GM13977 (cell line): Measurements from ENCODE around the gene ZNF627.
"Not testable (repeated sequence)": the region's sequence is repeated elsewhere in the genome, so short reads cannot be mapped to it uniquely, and the experiment has no call there.

Source experiments
- DNase-seq: peaks from one replicate; pipeline ENCODE4 v3.0.0; 2012; ENCODE audit warnings: low spot score
- in situ Hi-C: fragments of 300-500 bp; cut with MboI; formaldehyde crosslinking; loops from one replicate; pipeline ENCODE4 v1.12.0; 2022; ENCODE audit warnings: low sequenced_read_pairs, low pct_unique_long_range_greater_than_20kb, mixed read lengths, inconsistent platforms; ENCODE audit not compliant: unreplicated experiment
- TF ChIP-seq, protein P1 (sequence below): IDR thresholded peaks from 2 replicates; pipeline ENCODE4 v1.5.1; 2012; ENCODE audit warnings: mild to moderate bottlenecking, control low read depth; ENCODE audit not compliant: insufficient read depth; ENCODE audit errors: extremely low read depth, missing control alignments

Gene ZNF627

DNA sequence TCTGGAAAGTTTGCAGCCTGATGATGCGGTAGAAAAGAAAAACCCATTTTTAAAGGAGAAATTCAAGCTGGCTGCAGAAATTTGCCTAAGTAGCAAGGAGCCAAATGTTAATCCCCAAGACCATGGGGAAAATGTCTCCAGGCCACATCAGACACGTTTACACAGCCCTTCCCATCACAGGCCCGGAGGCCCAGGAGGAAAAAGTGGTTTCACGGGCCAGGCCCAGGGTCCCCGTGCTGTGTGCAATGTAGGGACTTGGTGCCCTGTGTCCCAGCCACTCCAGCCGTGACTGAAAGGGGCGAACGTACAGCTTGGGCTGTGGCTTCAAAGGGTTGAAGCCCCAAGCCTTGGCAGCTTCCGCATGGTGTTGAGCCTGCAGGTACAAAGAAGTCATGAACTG, 35.9 kb downstream of the ZNF627 start:
- no peak for DNase-seq
- TF ChIP-seq, protein P1, sequence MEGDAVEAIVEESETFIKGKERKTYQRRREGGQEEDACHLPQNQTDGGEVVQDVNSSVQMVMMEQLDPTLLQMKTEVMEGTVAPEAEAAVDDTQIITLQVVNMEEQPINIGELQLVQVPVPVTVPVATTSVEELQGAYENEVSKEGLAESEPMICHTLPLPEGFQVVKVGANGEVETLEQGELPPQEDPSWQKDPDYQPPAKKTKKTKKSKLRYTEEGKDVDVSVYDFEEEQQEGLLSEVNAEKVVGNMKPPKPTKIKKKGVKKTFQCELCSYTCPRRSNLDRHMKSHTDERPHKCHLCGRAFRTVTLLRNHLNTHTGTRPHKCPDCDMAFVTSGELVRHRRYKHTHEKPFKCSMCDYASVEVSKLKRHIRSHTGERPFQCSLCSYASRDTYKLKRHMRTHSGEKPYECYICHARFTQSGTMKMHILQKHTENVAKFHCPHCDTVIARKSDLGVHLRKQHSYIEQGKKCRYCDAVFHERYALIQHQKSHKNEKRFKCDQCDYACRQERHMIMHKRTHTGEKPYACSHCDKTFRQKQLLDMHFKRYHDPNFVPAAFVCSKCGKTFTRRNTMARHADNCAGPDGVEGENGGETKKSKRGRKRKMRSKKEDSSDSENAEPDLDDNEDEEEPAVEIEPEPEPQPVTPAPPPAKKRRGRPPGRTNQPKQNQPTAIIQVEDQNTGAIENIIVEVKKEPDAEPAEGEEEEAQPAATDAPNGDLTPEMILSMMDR = no peak
- in situ Hi-C loops = no loop called here

GRCh38 chr19:11634018-11634662, 36.9 kb downstream of the ZNF627 start:
- in situ Hi-C loops, DNase-seq: not testable (repeated sequence)

DNA sequence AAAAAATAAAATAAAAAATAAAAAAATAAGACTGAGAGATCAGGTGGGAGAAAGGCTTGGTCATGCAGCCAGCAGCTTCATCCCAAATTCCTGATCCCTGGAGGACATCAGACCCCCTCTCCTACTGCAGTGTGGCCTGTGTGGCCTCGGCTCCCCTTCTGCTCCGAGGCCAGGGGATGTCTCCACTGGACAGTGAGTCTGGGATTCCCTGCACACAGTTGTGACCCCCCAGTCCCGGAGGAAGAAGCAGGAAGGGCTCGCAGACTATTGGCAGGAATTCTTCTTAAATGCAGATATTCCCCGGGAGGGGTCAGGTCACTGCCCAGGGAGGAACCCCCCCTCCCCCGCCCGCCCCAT, 41.9 kb downstream of the ZNF627 start:
- in situ Hi-C loops = no loop called here
- TF ChIP-seq, protein P1 = no peak
- no peak for DNase-seq

DNA sequence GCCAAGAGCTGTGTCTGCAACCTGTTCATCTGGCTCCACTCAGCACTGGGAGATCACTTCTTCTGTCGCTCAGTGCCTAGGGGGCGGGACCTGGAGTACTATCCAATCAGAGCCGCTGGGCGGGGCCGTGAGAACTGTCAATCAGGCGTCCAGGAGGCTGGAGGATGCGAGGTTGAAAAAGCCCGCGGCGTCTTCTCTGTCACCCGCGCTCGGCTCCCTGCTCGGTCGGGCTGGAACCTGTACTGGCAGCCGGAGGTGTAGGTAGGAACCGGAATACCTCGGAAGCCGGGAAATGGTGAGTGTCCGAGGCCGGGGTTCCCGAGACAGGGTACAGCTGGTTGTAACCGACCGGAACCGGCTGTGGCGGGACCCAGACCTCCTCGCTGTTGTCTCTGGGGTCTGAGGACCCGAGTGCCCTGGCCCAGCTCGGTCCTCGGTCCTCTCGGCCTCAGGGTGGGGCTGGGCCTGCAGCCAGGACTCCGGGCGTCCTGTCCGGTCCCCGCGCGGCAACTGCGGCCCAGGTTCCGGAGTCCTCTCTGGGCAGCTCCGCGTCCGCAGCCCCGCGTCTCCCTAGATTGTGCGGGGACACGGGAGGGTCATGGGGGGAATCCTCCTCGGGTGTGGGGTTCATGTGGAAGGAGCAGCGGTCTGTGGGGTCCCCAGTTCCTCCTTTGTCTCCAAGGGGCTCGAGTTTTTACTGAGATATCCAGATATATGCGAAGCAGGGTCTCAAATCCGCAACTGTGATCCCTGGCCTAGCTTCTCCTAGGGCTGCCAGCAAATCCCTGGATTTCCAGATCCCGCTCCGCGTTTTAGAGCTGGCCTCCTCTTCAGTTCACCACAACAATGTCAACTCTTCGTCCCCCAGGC, 42.6 kb downstream of the ZNF627 start:
- DNase-seq = peak; percentile 95
- TF ChIP-seq, protein P1 = no peak
- in situ Hi-C loops = no loop called here

- in situ Hi-C loops = no loop called here
- DNase-seq = no peak
- TF ChIP-seq, protein P1 = no peak
These were observed 44.0 kb downstream of the ZNF627 start for GRCh38 chr19:11641244-11641643.

- in situ Hi-C loops = no loop called here
- TF ChIP-seq, protein P1 = no peak
- no peak for DNase-seq
These were observed 45.6 kb downstream of the ZNF627 start for GRCh38 chr19:11642902-11643301.

GRCh38 chr19:11649941-11650340, 52.7 kb downstream of the ZNF627 start:
- TF ChIP-seq, protein P1 = no peak
- in situ Hi-C loops = no loop called here
- no peak for DNase-seq
